ENCODE measurements around the gene SH3BP4.

The SH3BP4 gene

DNA sequence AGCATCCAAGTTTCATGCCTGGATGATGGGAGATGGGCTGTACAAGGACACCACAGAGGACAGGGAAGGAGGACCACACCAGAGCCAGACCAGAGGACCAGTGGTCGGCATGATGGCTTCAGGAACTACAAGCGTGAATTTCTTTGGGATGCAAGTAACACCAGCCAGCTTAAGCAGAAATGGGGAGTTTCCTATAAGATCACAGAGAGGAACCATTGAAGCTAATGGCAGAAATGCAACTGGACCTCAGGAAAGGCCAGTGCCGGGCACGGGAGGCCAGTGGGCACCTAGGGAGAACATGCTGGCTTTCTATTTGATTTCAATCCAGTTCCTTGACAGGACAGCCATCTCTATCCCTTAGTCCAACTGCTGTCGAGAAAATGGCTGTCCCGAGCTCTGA lies 145.4 kb downstream of the SH3BP4 start:
- no peak for DNase-seq

DNA sequence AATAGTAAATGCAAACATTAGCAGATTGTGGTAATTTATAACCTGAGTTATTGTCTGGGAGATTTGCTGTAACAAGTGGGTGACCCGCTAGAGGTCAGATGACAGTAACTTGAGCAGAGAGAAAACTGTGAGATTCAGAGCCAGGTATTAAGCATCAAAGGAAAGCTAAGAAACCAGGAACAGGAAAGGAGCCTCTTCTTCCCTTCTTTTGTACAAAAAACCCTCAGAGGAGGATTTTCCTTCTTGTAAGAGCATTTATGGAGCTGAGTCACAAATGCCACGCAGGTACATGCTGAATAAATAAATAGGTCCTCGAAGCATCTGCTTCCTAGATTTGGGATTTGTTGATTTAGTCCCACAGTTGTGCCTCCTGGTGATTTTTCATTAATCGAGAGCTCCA lies 146.5 kb downstream of the SH3BP4 start:
- no peak for DNase-seq

DNA sequence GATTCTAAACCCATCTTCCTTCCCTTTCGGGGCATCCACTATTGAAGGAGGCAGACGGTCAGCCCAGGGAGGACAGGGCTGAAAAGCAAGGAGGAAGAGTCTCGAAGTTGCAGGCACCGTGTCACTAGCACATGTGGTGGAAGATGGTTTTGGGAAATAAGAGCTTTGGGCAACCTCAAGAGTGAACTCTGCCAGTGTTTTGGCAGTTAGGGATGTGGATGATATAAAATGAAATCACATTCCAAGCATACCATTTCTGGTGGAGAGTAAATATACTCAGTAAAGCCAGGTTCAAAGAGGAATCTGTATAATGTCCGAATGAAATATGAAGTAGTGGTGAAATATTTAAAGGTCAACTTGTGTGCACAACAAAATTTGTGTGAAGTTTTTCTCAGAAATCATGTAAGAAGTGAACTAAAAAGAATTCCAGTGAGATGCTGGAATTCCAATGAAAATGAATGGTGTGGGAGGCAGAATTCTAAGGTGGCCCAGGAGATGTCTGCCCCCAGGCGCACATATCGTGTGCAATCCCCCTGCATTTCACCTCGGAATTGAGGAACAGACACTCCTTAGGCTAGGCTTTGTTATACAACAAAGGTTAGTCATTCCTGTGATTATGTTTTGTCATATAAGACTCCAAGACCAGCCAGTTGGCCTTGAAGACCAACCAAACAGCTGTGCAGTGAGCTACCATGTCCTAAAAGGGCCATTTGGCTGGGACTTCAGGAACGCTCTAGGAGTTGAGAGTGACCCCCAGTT lies 147.1 kb downstream of the SH3BP4 start:
- DNase-seq, result no peak

DNA sequence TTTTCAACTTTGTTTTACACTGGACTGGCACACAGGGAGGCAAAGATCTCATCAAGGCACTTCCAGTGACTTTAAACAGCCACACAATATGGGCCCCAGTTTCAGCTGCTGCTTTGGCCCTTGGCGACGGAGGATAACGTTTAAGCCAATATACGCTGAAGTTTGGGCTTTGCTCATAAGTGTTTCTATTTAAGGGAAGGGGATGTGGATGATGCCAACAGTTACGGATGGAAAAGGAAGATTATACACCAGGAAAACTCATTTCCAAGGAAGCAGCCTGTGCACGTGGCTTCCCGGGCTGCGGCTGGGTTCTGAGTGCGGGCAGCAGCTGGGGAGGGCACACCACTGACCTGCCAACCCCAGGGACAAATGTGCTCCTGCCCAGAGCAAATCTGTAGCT lies 151.1 kb downstream of the SH3BP4 start:
- DNase-seq, result no peak

Data from KG1 (cell line).